WERI-Rb-1 (cell line): ENCODE results near the gene PPFIBP1.
A peak's percentile ranks its signal among the peaks of the same experiment; 100 is the strongest.
"Not testable (repeated sequence)": the region's sequence is repeated elsewhere in the genome, so short reads cannot be mapped to it uniquely, and the experiment has no call there.

Experiments used
- DNase-seq: peaks from one replicate; pipeline ENCODE4 v3.0.0-alpha.2; 2020
- H3K27ac ChIP-seq: fragments of 250-450 bp; sonication (Bioruptor Pico); 2 replicates; pipeline ENCODE4 v1.5.1; 2020; ENCODE audit warnings: mild to moderate bottlenecking, moderate library complexity
- H3K27me3 ChIP-seq: fragments of 250-450 bp; sonication (Bioruptor Pico); 2 replicates; pipeline ENCODE4 v1.5.1; 2021; ENCODE audit warnings: mild to moderate bottlenecking, low read depth, moderate library complexity; ENCODE audit not compliant: insufficient read depth, severe bottlenecking
- H3K36me3 ChIP-seq: fragments of 250-450 bp; sonication (Bioruptor Pico); 2 replicates; pipeline ENCODE4 v1.5.1; 2020; ENCODE audit warnings: mild to moderate bottlenecking, moderate library complexity
- H3K4me3 ChIP-seq: 2 replicates; pipeline ENCODE4 v1.5.1; 2011; ENCODE audit warnings: low read depth, mild to moderate bottlenecking, control low read depth, low read length
- H3K9me3 ChIP-seq: fragments of 250-450 bp; sonication (Bioruptor Pico); 2 replicates; pipeline ENCODE4 v1.5.1; 2021; ENCODE audit warnings: mild to moderate bottlenecking, moderate library complexity; ENCODE audit not compliant: severe bottlenecking
- TF ChIP-seq, protein P1 (sequence below): IDR thresholded peaks from 2 replicates; pipeline ENCODE4 v1.5.1; 2011; ENCODE audit warnings: low read depth, mild to moderate bottlenecking, control low read depth, inconsistent platforms, low read length

PPFIBP1 gene

DNA sequence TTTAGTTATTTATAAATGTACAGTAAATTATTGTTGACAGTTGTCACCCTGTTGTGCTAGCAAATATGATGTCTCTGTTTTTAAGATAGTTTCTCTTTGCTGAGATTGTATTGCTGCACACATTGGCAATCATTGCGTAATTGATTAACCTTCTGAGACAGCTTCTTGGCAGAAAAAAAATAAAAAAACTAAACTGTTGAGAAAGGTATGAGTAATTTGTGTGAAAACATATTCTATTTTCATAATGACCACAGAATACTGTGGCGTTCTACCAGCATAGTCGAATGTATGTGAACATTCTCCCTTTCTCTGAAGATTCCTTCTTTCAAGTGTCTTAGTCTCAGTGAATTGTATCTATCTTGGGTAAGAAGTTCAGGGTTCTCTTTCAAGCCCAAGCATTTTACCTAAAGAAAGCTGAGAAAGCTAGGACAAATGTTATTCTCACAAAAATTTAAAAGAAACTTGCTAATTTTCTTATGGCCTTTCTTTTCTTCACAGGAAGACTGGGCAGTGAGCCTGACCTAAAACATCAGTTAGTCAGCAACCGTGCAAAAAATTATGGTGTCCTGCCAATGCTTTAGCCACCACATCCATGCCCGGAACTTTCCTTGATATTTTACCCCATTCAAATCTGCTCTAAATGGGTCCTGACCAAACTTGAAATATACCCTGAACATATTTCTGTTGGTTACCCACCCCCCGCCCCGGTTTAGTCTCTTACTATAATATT lies 103.3 kb downstream of the PPFIBP1 start:
- Histone ChIP-seq H3K9me3 (no peaks in the 10 kb centered on the region), H3K27ac (no peak overlapping the region), H3K27me3 (no peaks in the 10 kb centered on the region), H3K4me3 (no peak overlapping the region), H3K36me3 (no peaks in the 10 kb centered on the region)
- TF ChIP-seq, protein P1, sequence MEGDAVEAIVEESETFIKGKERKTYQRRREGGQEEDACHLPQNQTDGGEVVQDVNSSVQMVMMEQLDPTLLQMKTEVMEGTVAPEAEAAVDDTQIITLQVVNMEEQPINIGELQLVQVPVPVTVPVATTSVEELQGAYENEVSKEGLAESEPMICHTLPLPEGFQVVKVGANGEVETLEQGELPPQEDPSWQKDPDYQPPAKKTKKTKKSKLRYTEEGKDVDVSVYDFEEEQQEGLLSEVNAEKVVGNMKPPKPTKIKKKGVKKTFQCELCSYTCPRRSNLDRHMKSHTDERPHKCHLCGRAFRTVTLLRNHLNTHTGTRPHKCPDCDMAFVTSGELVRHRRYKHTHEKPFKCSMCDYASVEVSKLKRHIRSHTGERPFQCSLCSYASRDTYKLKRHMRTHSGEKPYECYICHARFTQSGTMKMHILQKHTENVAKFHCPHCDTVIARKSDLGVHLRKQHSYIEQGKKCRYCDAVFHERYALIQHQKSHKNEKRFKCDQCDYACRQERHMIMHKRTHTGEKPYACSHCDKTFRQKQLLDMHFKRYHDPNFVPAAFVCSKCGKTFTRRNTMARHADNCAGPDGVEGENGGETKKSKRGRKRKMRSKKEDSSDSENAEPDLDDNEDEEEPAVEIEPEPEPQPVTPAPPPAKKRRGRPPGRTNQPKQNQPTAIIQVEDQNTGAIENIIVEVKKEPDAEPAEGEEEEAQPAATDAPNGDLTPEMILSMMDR: no peak
- DNase-seq: no peak

DNA sequence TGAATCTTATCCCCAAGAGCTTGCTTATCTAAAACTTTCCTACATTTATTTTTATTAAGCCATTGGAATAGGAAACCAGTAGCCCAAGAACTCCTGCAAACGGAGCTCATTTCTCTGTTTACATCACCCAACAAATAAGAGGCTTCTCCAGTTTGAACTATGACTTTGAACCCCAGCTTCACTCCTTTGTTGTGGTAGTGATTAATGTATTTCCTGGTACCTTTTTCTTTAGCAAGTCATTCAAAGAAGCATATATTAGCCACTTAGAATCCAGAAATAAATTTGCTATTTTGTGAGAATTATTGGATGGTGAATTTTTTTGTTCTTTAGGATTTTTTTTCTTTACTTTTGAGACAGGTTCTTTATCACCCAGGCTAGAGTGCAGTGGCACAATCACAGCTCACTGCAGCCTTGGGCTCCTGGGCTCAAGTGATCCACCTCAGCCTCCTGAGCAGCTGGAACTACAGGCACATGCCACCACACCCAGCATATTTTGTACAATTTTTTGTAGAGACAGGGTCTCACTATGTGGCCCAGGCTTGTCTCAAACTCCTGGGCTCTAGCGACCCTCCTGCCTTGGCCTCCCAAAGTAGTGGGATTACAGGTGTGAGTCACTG lies 104.0 kb downstream of the PPFIBP1 start:
- H3K27ac ChIP-seq, H3K9me3 ChIP-seq, H3K27me3 ChIP-seq, H3K36me3 ChIP-seq, H3K4me3 ChIP-seq, DNase-seq: not testable (repeated sequence)

DNA sequence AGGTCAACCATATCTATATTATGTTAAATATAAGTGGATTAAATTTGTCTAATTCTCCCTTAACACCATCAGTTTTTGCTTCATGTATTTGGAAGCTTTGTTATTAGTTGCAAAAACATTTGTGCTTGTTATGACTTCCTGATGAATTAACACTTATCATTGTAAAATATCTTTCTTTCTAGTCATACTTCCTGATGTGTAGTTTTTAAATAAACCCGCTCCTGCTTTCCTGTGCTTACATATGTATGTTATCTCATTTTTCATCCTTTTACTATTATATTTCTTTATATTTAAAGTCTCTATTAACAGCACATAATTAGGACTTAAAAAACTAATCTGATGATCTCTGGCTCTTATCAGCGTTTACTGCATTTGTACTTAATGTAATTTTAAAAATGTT lies 106.2 kb downstream of the PPFIBP1 start:
- H3K27ac ChIP-seq, H3K9me3 ChIP-seq, H3K4me3 ChIP-seq, DNase-seq, H3K27me3 ChIP-seq, H3K36me3 ChIP-seq: not testable (repeated sequence)

DNA sequence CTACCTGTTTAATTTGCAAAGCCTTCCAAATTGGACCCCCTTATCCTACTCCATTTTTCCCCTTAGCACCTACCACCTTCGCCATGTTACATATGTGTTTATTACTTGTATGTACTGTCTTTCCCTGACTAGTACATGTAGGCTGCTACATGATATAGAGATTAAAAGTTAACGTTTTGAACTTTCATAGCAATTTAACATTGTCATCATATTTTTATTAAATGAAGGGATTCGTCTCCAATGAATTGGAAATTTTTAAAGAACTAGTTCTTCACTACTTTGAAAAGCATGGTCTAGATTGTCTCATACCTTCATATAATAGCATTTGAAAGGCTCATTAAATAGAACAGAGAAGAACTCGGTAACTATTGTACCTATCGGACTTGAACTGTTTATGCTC lies 107.4 kb downstream of the PPFIBP1 start:
- Histone ChIP-seq H3K4me3 (no peak overlapping the region), H3K27me3 (no peaks in the 10 kb centered on the region), H3K9me3 (no peaks in the 10 kb centered on the region), H3K36me3 (no peaks in the 10 kb centered on the region), H3K27ac (no peak overlapping the region)
- TF ChIP-seq, protein P1: no peak
- DNase-seq: no peak

DNA sequence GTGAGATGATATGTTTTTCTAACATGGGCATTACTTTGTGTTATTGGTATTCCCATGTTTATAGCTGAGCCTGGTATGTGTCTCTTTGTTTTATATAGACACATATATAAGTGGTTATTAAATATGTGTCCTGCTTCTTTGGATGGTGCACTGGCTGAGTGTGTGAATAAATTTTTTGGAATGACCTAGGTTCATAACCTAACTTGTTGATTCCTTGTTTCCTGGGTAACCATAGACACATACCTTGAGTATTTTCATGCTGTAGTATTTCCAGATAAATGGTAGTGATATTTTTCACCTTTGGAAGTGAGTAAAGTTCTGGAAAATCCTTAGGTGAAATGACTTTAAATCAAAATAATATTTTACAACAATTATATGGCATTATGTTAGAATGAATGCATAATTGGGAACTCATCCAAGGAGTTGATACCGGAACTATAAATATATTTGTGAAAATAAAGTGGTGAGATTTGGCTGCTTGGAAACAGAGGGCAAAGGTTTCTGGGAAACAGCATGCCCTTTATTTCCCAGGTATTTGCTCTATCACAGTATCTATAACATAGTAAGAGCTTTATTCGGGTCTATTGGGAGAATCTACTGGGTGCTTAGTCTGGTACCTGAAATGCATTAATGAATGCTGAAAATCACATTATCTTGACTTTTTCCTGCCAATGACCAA lies 107.9 kb downstream of the PPFIBP1 start:
- Histone ChIP-seq H3K27ac (no peak overlapping the region), H3K36me3 (no peaks in the 10 kb centered on the region), H3K4me3 (no peak overlapping the region), H3K9me3 (no peaks in the 10 kb centered on the region), H3K27me3 (no peaks in the 10 kb centered on the region)
- TF ChIP-seq, protein P1: no peak
- DNase-seq: no peak

DNA sequence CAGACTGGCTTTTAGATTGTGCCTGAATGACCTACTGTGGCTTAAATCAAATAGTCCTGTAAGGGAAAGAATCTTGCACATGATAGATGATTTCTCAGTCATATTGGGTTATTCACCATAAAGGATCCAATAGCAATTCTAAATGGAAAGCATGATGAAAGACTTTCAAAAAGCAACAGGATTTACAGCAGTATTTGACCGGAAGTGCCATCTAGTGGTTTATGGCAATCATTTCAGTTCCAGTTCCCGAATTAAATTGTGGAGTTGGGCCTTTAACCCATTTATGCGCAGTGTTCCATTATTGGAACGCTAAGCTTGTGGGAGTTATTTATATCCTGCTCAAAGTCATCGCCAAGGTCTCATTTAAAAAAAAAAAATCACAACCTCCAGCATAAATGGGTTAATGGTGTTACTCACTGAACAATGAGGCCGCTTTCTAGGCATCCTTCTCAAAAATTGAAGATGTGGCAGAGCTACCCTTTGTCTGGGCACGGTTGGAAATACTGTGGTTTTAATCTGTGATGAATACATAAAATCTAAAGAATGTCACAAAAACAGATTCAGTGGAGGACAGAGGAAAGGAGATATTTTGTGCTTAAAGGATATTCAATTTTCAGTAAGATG lies 111.5 kb downstream of the PPFIBP1 start:
- H3K27ac ChIP-seq: no peak overlapping the region
- no peak overlapping the region for H3K4me3 ChIP-seq
- H3K36me3 ChIP-seq: no peaks in the 10 kb centered on the region
- no peaks in the 10 kb centered on the region for H3K27me3 ChIP-seq
- TF ChIP-seq, protein P1: peak; percentile 56
- DNase-seq: peak; percentile 14
- no peaks in the 10 kb centered on the region for H3K9me3 ChIP-seq

DNA sequence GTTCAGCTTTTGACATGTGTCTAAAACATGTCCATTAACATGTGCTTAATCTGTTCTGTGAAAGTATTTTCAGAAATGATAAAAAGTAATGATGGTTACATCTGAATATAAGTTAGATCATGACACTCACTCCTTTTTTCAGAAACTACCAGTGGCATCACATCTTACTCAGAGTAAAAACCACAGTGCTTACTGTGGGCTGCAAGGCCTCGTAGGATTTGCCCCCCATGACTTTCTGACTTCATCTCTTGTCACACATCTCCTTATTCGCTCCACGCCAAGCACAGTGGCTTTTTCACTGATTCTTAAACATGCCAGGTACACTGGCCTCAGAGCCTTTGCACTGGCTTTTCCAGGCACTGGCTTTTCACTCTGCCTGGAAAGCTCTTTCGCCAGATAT lies 112.6 kb downstream of the PPFIBP1 start:
- H3K27me3 ChIP-seq, H3K9me3 ChIP-seq, H3K27ac ChIP-seq, H3K36me3 ChIP-seq, H3K4me3 ChIP-seq, DNase-seq: not testable (repeated sequence)
